Adrenal gland (tissue), 5 donors: ENCODE measurements around the gene DOCK1.

ENCODE experiments used
- POLR2A ChIP-seq, 2 donors: fragments of 450-650 bp; IDR thresholded peaks; one replicate each; pipeline ENCODE4 v1.6.1; 2017; ENCODE audit warnings: antibody characterized with exemption in 2 of 2, mild to moderate bottlenecking in 2 of 2, moderate library complexity in 1 of 2
- TF ChIP-seq, protein P1 (sequence below), 6 experiments: fragments of 450-650 bp in 4 of 6; fragments of 200-600 bp in 2 of 6; sonication (generic) in 1 of 6; IDR thresholded peaks; 1 replicate in 5 of 6; 2 replicates in 1 of 6; pipeline versions ENCODE4 v1.5.1 to v1.8.0; 2016 to 2021; ENCODE audit warnings: antibody characterized with exemption in 6 of 6, mild to moderate bottlenecking in 2 of 6, moderate library complexity in 1 of 6
- donor health status: DM: no; HTN: no; CAD: no.

DNA sequence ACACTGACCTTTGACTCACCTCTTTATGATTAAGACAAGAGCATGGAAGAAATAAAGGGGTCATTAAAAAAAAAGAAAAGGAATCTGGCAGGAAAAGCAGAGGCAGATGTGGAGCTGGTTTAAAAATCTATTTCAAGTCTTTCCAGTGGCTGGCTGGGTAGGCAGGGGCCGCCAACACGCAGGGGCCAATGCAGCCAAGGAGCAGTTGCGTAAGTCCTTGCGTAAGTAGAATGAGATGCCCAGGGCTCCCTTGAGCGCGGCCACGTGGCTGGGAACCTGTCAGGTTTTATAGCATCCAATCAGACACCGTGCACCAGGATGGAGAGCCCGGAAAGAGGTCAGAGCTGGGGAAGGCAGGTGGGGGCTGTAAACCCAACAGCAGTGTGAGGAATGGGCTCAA, 414.9 kb downstream of the DOCK1 start:
- TF ChIP-seq POLR2A (IDR thresholded peaks at IDR 0.05): no peak
- TF ChIP-seq, protein P1, sequence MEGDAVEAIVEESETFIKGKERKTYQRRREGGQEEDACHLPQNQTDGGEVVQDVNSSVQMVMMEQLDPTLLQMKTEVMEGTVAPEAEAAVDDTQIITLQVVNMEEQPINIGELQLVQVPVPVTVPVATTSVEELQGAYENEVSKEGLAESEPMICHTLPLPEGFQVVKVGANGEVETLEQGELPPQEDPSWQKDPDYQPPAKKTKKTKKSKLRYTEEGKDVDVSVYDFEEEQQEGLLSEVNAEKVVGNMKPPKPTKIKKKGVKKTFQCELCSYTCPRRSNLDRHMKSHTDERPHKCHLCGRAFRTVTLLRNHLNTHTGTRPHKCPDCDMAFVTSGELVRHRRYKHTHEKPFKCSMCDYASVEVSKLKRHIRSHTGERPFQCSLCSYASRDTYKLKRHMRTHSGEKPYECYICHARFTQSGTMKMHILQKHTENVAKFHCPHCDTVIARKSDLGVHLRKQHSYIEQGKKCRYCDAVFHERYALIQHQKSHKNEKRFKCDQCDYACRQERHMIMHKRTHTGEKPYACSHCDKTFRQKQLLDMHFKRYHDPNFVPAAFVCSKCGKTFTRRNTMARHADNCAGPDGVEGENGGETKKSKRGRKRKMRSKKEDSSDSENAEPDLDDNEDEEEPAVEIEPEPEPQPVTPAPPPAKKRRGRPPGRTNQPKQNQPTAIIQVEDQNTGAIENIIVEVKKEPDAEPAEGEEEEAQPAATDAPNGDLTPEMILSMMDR (IDR thresholded peaks at IDR 0.05): no peak
